HG03103 (cell line): Measurements from ENCODE around the gene SFMBT2.

Experiments
- ATAC-seq: cut with Tn5 transposase; IDR thresholded peaks from one replicate; pipeline ENCODE4 v1.9.1; 2021; ENCODE audit warnings: low read depth; ENCODE audit not compliant: unreplicated experiment

The SFMBT2 gene

DNA sequence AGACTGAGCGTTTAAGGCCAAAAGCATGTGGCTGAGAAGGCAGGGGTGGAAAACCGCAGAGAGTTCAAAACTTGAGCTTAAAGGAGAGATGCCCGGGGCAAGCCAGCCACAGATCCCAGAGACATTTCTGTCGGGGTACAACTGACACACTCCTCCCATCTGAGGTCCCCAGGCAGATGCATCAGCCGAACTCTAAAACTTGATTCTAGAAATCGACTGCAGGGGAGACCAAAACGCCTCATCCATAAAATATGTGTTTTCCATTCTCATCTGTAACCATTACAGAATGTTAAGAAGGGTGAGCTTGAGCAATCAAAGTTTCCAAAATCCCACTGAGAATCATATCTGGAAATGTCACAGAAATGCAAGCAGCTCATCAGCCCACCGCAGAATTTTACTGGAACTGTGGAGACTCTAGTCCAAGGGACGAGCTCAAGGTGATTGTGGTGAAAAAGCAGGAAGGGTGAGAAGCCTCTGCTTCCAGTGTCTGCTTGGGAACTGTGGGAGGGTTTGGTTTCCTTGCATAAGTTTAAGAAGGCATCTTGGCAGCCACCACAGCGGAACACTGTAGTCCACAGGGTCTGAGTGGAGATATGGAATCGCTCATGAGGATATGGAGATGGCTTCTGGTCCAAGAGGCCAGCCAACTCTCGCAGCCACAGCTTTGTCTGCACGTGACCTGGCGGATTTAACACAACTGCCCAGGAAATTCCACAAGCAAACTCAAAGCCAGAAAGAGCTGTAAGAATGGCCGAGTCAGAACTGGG lies 249.2 kb downstream of the SFMBT2 start:
- ATAC-seq = no peak

DNA sequence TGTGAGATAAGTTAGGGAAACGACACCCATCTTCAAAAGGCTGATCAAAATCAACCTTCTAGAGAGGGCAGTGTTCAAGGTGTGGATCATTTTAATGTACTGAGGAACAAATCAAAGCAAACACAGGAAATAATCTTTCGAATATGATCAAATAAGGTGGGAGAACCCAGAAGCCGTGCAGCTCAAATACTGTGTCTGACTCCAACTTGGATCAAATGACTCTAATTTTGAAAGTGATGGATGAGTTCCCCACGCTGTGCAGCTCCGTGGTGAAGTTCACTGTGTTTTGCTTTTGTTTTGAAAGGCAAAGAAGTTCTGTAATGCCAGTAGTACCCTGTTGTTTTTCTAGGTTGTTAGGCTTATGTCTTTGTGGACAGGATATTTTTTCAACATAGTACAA lies 250.9 kb downstream of the SFMBT2 start:
- no peak for ATAC-seq

DNA sequence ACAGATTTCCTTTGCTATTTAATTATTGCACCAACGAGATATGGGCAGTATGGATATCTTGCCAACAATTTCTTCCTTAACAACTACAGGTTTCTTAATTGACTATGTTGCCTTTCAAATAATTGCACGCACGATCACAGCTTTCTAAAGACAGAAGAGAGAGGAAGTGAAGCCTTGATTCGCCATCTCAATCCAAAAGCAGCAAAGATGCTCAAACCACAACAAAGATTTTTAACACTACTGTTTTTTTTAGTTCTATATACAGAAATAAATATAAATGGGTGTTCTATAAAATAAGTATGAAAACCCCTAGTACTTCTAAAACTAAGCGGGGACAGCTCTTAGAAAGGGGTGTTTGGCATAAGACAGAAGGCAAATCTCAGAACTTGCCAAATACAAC lies 251.3 kb downstream of the SFMBT2 start:
- ATAC-seq = no peak

DNA sequence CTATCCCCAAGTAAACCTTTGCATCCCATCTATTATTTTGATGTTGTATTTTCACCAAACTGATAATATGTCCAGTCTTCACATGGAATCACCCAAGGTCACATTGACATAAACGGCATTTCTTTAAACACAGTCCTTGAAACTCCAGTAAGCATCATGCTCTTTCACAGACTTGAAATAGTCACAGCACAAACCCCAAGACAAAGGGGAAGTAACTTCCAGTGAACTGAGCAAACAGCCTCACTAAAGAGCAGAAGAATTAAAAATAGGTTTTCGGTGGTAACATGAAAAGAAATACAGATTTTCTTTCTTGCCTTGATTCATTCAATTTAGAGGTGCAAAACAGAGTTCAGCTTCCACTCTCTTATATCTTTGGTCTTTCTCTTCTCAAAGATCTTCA lies 253.7 kb downstream of the SFMBT2 start:
- peak; percentile 59 for ATAC-seq

DNA sequence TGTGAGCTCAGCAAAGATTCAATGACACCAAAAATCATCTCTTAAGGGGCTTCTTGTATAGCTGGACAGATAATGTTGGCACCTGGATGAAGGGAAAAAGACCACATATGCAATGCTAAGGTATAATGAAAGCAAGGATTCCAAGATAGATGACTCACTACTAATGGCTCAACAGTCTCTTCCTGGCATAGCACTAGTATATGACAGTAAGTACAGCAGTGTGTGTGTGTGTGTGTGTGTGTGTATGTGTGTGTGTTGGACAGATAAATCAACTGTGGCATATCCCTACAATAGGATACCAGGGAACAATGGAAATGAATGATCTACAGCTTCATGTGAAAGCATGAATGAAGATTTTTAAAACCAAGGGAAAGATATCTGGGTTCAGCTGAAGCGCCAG lies 257.1 kb downstream of the SFMBT2 start:
- ATAC-seq = no peak

DNA sequence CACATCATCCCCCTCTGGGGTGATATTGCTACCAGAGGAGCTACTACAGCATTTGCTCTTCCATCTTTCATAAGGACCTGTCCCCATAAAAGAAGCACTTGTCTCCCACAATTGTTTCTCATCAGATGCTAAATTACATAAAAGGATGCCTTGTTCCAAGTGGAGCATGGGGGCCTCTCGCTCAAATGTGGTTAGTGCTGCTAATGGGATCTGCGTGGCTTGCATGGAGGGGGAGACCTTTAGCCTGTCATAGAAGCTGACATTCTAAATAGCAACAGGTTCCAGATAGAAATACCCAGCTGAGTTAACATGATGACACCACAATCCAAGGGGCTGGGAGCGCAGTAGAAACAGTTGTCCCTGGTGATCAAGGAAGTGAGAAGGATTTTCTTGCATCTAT lies 257.9 kb downstream of the SFMBT2 start:
- ATAC-seq = no peak

DNA sequence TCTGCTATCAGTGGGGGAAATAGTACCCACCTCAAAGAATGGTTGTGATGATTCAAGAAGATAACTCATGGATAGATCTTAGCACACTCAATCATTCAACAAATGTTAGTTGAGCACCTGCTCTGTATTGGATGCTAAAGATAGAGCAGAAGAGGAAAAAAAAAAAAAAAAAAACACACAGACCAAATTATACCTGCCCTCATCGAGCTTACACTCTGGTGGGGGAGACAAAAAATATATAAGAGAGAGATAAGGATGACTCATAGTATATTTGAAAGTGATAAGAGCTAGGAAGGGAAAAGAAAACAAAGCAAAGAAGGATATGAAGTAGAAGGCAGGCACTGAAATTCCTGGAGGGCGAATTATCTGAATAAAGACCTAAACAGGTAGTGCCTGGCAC lies 258.5 kb downstream of the SFMBT2 start:
- ATAC-seq = no peak

DNA sequence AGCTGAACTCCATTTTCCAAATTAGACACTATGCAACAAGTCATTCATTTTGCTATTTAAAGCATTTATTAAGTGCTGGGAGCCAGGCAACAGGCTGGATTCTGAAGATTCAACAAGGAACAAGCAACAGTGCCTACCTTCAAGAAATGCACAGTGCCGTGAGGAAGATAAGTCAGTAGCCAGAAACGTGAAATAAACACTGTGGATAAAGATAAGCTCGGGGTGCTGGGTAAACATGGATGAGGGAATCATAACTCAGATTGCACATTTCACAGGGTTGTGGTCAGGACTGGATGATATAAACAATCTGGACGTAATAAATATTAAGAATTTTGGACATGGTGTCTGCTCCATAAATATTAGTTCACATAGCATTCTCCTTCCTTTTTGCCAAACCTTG lies 259.3 kb downstream of the SFMBT2 start:
- no peak for ATAC-seq

DNA sequence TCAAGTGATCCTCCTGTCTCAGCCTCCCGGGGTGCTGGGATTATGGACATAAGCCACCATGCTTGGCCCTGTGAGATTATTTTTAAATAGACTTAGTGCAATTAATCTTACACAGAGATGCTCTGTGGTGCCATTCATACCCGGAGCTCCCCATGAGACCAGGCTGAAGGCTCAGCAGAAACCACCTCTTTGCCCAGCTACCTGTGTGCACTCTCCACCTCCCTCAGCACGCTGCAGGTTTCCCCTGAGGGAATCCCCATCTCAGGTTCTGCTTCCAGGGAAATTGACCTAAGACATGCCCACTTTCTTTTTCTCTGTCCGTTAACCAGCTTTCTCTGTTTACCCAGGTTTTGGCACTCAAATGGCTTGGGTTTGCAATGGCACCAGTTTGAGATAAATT lies 260.5 kb downstream of the SFMBT2 start:
- no peak for ATAC-seq

DNA sequence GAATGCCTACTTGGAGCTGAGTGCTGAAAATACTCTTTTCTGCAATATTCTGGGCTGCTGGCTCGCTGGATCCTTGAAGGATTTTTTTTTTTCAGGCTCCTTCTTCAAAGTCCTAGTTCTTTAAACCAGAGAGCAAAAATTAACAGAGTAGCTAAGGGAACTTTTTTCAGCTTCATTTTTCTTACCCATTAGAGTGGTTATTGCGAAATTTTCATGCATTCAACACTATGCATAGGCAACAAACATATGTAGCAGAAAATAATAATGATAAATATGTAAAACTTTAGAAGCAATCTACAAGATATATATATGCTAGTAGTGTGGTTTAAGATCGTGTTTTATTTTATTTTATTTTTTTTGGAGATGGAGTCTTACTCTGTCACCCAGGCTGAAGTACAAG lies 264.6 kb downstream of the SFMBT2 start:
- no peak for ATAC-seq

DNA sequence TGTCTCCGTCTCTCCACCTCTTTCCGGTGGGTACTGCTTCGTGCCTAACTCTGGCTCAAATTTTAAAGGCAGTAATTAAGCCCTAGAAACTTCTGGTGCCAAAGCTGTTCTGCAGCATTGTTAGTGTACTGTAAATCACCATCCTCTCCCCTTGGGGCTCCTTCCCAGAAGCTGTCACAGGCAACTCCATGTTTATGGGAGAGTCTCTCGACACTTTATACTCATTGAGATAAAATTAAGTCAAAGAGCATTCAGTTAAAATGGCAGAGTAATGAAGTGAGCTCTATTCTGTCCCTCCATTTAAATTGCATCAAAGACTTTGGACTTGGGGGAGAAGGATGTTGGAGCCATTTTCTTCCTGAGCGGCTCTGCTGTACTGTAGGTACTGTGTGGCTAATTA lies 274.8 kb downstream of the SFMBT2 start:
- ATAC-seq = no peak

DNA sequence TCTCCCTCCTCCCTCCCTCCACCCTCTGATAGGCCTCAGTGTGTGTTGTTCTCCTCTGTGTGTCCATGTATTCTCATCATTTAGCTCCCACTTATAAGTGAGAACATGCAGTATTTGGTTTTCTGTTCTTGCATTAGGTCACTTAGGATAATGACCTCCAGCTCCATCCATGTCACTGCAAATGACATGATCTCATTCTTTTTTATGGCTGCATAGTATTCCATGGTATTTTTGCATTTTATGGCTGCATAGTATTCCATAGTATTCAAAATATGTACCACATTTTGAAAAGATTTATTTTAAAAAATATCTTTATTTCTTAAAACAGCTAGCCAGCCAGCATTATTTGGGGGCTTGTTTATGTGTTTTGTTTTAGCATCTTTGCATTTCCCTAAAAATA lies 275.6 kb downstream of the SFMBT2 start:
- ATAC-seq = no peak

DNA sequence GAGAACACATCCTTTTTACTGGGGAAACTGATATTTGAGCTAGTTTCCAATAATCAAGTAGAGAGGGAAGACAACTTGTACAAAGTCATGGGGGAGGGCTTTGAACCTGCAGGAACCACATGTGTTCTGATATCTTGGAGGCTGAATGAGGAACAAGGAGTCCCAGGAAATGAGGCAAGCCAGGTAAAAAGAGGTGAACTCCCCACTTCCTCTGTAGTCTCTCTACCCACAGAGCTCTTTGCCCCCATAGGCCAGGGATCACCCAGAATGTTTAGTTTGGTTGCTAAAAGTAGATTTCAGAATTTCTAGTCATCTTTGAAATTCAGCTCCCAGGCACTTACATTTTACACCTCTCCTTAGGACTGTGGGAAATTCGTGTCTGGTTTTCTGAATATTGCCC lies 276.4 kb downstream of the SFMBT2 start:
- no peak for ATAC-seq

DNA sequence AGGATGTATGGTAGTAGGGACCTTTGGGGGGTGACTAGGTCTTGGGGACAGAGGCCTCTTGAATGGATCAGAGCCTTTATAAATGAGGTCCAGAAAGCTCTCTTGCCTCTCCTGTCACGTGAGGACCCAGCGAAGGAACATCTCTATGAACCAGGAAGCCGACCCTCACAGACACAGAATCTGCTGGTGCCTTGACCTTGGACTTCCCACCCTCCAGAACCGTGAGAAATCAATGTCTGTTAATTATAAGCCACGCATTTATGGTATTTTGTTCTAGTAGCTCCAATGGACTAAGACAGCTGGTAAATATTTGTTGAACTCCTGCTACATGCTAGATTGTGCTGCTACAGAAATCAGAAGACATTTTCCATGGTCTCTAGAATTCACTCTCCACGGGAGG lies 276.9 kb downstream of the SFMBT2 start:
- no peak for ATAC-seq

DNA sequence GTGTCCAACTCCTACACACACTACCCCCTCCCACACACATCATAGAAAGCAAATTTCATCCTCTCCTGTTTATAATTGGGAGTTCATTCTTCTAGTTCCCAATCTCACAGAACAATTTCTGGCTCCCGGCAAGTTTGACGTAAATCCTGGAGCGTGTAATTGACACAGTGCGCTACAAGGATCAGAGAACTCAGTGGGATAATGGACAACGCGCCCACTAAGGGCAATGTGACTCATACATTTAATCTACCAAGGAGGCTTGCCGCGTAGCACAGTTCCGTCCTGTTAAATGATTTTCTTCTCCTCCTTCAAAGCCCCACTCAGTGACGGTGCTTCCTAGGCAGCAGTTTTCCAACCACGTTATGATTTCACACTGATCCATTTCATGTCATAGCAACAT lies 277.6 kb downstream of the SFMBT2 start:
- no peak for ATAC-seq

DNA sequence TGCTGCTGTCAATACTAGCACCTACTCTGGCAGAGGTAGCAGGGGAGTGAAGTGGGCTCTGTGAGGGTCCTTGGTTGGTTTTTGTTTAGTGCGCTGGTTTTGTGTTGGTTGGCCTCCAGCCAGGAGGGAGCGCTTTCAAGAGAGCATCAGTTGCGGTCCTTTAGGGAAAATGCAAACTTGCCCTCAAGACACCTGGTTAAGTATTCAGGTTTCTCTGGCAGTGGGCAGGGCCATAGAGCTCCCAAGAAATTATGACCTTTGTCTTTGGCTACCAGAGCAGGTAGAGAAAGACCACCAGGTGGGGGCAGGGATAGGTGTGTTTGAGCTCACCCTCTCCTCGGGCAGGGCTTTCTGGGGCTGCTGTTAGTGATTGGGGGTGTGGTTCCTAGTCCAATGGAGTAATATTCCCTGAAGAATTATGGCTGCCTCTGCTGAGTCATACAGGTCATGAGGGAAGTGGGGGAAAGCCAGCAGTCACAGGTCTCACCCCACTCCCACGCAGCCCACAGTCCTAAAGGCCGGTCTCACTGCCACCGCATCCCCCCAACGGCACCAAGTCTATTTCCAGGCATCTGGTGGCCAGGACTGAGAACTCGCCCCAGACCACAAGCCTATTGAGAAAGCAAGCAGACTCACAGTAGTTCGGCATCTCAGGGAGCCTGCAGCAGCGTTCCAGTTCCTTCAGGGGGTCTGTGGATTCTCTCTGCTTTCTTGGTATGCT lies 280.5 kb downstream of the SFMBT2 start:
- no peak for ATAC-seq

DNA sequence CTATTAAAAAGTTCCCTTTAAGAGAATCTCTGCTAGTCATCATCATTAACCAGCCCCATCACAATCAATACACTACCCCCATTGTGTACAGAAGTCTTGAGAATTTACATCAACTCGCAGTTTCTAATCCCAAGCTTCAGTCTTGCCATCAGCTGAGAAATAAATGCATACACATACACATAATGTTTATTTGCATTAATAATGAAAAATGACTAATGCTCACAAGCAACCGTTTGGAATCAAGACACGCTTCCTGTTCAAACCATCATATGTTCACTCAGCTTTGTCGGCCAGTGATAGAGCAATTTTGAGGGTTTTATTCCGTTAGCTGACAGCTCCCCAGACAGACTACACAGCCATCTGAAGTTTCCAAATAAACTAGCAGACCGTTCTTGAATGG lies 287.1 kb downstream of the SFMBT2 start:
- no peak for ATAC-seq

DNA sequence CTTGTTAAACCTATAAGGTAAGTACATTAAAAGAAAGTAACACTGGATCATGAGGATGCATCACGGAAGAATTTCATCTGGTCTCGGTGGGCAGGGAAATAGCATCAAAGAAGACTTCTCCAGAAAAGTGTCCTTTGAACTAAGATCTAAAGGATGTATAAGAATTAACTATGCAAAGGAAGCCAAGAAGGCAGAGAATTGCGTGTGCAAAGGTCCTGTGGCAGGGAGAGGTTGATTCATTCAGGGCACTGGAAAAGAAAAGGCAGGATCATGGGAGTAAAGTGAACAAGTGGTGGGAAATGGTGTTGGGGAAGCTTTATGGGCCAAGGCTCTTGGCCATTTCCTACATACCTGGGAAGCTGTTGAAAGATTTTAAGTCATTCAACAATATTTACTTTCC lies 288.3 kb downstream of the SFMBT2 start:
- no peak for ATAC-seq

DNA sequence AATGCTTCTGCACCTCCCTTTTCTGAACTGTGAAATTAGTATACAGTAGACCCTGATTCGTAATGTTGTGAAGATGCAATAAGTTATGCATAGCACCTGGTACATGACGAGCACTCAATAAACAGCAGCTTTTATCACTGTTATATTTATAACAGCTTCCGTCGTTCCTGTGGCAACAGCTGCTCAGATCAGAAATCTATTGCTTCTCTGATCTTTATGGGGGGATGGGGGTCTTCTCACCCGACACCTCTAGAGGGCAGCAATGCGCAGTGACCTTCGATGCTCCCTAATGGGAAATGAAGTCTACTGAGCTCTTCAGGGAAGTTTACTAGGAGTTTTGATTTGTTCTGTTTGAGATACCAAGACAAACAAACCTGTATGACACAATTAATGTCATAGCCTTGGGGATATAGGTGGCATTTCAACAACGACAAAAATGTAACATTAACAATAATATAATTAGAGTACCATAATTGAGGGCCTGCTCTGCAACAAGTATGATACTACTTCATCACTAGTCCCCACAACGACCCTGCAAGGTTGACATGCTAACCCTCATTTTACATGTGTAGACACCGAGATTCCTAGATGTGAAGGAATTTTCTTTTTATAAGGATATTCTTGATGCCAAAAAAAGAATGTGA lies 289.6 kb downstream of the SFMBT2 start:
- no peak for ATAC-seq

DNA sequence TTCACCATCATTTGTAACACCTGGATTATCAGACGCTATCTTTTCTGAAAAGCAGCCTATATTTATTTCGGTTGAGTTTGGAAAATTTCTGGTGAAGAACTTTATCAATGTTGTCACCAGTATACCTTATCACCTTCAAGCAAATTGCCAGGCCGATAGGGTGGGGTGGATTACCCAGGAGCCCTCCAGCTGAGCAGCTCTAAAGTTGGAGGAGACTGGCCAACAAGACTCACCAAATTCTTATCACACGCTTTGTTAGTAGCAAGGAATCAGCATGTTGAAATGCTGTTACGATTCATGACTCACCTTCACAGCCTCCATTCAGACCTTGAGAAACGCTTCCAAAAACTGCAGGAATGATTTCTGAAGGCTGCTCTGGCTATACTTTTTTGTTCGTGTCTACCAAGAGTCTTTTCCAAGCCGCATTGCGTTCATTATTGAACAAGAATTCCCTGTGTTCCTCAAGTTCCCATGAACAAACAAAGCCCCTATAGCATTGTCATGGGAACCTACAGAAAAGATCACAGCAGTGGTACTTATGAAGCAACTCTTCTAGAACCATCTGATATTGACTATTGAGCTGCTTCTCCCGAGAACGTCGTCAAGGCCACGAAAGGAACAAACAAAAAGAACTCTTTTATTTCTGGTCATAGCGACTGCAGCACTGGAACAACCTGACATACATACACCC lies 291.4 kb downstream of the SFMBT2 start:
- ATAC-seq = no peak
